ENCODE measurements around the gene C16orf86. TPM values are rescaled to one million over a fixed set of nuclear protein-coding genes. Genes with fewer than 3 reads are reported as not detected.

Gene C16orf86
- total RNA-seq, 1 donor from 2014 or later = 3.7 TPM

- DNase-seq (ENCODE audit: low read depth, low spot score) = no peak
Measured at GRCh38 chr16:67653789-67654402, 12.7 kb upstream of the C16orf86 start.

- DNase-seq (ENCODE audit: low read depth, low spot score) = no peak
Measured at GRCh38 chr16:67654403-67654911, 12.2 kb upstream of the C16orf86 start.

GRCh38 chr16:67655363-67655762, 11.3 kb upstream of the C16orf86 start:
- no peak for DNase-seq (ENCODE audit: low read depth, low spot score)

DNA sequence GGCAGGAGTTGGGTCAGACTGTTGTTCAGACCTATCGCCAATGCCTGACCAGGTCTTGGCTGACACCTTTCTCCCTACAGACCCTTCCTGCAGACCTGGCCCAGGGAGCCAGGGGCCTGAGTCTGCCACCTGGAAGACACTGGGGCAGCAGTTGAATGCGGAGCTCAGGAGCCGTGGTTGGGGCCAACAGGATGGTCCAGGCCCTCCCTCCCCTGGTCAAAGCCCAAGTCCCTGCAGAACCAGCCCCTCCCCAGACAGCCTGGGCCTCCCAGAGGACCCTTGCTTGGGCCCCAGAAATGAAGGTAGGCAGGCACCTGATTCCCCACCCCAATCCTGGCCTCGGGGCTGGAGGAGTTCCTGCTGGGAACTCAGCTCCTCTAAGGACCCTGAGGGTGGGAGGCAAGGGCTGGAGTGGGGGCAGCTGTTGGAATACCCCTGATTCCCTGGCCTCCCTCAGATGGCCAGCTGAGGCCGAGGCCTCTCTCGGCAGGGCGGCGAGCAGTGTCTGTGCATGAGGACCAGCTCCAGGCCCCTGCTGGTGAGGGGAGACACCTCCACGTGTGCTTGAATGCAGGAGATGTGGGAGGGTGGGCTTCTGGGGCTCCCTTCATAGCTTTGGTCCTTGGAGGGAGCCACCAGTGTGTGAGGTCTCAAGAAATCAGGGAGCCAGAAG, 10.1 kb upstream of the C16orf86 start:
- DNase-seq (ENCODE audit: low read depth, low spot score) = no peak

GRCh38 chr16:67657017-67657608, 9.5 kb upstream of the C16orf86 start:
- DNase-seq (ENCODE audit: low read depth, low spot score) = no peak

GRCh38 chr16:67657751-67658518, 8.7 kb upstream of the C16orf86 start:
- no peak for DNase-seq (ENCODE audit: low read depth, low spot score)

GRCh38 chr16:67658849-67659674, 7.6 kb upstream of the C16orf86 start:
- DNase-seq (ENCODE audit: low read depth, low spot score) = no peak

DNA sequence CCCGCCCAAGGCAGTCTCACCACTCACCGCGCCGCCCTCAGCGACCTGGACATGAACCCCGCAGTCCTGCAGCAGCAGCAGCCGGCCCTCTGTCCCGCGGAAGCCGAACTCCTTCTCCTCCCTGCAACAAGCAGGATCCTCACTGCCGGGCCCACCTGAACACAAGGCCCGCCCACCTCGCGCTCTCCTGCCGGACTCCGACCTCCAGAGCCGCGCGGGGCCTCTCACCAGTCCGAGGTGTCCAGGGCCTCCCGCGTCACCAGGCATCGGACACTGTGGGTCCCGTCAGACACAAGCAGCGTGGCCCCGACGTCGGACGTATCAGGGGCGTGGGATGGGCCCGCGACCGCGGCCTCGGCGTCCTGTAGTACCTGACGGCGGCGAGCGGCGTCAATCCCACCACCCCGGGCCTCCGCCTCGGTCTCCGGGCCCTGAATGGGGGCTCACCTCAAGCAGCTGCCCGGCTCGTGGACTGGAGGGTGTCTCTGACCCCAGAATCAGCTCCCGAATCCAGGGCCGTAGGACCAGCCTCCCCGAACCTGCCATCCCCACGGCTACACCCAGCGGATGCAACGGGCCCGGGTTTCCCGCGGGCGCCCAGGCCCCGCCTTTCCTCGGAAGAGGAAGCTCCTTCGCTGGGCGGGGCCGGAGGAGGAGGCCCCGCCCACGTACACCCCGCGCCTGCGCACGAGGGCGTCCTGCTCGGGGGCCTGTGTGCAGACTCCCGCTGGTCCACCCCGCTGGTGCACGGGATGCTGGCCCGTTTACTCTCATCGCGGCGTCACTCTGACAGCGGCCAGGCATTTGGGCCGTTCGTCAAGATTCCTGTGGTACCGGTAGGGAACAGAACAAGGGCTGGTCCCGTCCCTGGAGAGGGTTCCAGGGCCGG, 6.7 kb upstream of the C16orf86 start, which contains the start of gene ACD:
ACD (minus strand) TSS at position 586 of the 889 bp plus-strand sequence; CDS start at position 546, 40 bp downstream.
- no peak for DNase-seq (ENCODE audit: low read depth, low spot score)

DNA sequence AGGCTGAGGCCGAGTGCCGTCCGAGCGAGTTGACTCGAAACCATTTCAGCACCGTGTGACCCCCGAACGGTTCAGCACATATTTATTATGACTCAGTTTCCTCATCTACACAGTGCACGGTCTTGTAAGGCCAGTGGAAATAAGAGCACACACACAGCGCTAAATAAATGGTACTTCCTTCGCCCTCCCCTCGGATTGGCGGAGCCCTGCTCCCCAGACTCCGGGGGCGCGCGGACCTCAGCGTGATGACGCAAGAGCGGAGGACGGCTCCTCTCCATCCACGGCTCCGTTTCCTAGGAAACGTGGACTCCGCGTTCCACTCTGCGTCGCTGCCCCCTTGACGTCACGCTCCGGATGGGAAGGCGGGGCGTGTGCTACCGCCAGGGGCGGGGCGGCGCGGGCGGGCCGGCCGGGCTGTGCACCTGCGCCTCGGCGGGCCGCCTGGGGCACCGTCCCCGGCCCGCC, 6.0 kb upstream of the C16orf86 start, which contains the start of gene PARD6A:
PARD6A (plus strand) TSS at position 397 of the 465 bp plus-strand sequence. CDS start 79 bp downstream, outside the sequence.
- DNase-seq (ENCODE audit: low read depth, low spot score) = peak; percentile 89

DNA sequence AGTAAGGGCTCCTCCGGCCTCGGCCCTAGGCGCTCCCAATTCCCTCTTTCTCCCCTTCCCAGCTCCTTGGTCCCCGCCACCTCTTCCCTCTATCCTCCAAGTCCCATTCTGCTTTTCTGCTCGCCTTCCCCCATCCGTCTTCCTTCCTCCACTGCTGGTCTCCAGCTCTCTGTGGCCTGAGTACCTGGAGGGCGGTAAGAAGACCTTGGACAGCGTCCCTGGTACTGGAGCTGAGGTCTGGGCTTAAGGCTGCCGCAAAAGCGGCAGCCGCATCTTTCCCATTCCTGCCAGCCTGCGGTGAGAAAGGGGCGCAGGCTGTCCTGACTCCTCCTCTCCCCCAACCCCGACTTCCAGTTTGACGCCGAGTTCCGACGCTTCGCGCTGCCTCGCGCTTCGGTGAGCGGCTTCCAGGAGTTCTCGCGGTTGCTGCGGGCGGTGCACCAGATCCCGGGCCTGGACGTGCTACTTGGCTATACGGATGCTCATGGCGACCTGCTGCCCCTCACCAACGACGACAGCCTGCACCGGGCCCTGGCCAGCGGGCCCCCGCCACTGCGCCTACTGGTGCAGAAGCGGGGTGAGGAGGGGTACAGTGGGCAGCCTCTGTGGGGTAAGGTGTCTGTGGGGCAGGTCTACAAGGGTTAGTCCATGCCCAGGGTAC, 5.4 kb upstream of the C16orf86 start:
- no peak for DNase-seq (ENCODE audit: low read depth, low spot score)

- no peak for DNase-seq (ENCODE audit: low read depth, low spot score)
Measured at GRCh38 chr16:67661886-67662652, 4.5 kb upstream of the C16orf86 start.

DNA sequence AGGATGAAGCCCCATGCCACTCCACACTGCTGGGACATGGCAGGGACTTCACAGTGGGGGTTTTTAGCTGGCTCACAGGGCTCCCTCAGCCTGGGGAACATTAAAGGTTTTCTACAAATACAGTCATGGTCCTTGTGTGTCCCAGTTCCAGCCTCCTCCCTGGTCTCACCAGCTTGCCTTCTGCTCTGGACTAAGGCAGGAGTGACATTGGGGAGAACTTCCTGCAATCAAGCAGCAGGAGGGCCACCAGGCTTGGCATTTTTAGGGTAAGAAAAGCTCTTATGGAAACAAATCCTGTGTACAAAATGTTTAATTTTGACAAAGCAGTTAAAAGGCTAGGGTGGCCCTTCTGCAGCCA, 4.0 kb upstream of the C16orf86 start:
- DNase-seq (ENCODE audit: low read depth, low spot score) = no peak

GRCh38 chr16:67663151-67663876, 3.3 kb upstream of the C16orf86 start:
- no peak for DNase-seq (ENCODE audit: low read depth, low spot score)

- DNase-seq (ENCODE audit: low read depth, low spot score) = no peak
Measured at GRCh38 chr16:67663877-67664222, 2.8 kb upstream of the C16orf86 start.

GRCh38 chr16:67664258-67664657, 2.4 kb upstream of the C16orf86 start:
- DNase-seq (ENCODE audit: low read depth, low spot score) = no peak

DNA sequence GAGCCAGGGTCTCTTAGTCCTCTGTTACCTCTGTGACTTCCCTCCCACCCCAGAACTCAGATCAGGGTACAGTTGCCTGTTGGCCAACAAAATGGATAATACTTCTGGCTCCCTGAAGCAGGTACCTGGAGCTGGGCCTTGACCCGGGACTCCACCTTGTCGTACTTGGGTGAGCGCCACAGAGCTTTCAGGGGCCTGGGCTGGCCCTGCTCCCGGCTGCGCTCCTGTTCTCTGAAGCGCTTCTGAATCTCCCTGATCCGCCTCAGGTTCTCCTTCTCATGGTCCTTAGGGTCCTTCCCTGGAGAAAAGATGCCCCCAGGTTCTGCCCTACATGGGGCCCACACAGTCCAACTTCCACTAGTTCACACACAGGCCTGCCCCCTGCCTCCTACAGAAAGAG, 1.7 kb upstream of the C16orf86 start:
- no peak for DNase-seq (ENCODE audit: low read depth, low spot score)

- DNase-seq (ENCODE audit: low read depth, low spot score) = no peak
Measured at GRCh38 chr16:67665598-67665997, 1.0 kb upstream of the C16orf86 start.

DNA sequence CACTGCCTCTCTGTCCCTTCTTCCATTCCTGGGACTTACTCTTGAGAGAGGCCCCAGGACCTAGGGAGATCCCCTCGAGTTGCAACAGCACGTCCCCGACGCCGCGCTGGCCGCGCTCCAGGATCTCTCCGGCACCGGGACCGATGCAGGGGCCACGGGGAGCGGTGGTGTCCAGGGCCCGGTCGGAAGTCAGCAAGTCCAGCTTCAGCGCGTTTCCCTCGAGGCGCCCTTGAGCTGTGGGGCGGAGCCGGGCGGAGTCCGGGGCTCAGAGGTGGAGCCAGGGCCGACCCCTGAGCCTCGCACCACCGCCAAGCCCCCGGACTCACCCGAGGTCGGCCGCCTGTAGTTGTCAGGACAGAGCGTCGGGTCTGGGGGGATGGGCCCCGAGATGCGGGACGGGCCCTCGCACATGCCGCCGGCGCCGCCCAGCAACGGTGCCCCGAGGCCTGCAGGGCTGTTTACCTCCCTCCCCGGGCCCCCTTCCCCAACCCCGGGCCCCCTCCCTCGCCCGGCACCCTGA, 522 bp upstream of the C16orf86 start:
- DNase-seq (ENCODE audit: low read depth, low spot score) = no peak

Data from pulmonary artery endothelial cell (primary cell).